Gastroesophageal sphincter (tissue), 4 donors: ENCODE results near the gene MCM3AP. TPM values are rescaled to one million over a fixed set of nuclear protein-coding genes. Genes with fewer than 3 reads are reported as not detected.

Experiments
- ATAC-seq: fragments of 150-250 bp; one replicate; pipeline ENCODE4 v1.9.1; 2016; ENCODE audit warnings: mild to moderate bottlenecking, moderate library complexity
- H3K27ac ChIP-seq, 4 donors: fragments of 200-600 bp; sonication (generic) in 3 of 4; 1 replicate in 3 of 4; 2 replicates in 1 of 4; pipeline ENCODE4 v1.5.1; 2016 to 2019
- H3K27me3 ChIP-seq: fragments of 200-600 bp; sonication (generic); one replicate; pipeline ENCODE4 v1.5.1; 2019
- H3K36me3 ChIP-seq, 2 donors: fragments of 200-600 bp; sonication (generic); one replicate each; pipeline ENCODE4 v1.5.1; 2019; ENCODE audit warnings: control low read depth in 1 of 2
- H3K4me1 ChIP-seq, 3 donors: fragments of 200-600 bp; sonication (generic); 1 replicate in 2 of 3; 2 replicates in 1 of 3; pipeline ENCODE4 v1.5.1; 2016 to 2019; ENCODE audit warnings: control low read depth in 2 of 3
- H3K4me3 ChIP-seq, 2 donors: fragments of 200-600 bp; sonication (generic); one replicate each; pipeline ENCODE4 v1.5.1; 2019; ENCODE audit warnings: mild to moderate bottlenecking in 1 of 2, moderate library complexity in 1 of 2
- H3K9me3 ChIP-seq, 3 donors: fragments of 200-600 bp; sonication (generic); one replicate each; pipeline ENCODE4 v1.5.1; 2017 to 2019; ENCODE audit warnings: control low read depth in 2 of 3
- EP300 ChIP-seq: sonication (generic); formaldehyde crosslinking; IDR thresholded peaks from one replicate; pipeline ENCODE4 v1.6.1; 2017; ENCODE audit warnings: antibody characterized with exemption, mild to moderate bottlenecking
- POLR2A ChIP-seq, 2 donors: fragments of 450-650 bp; IDR thresholded peaks; one replicate each; pipeline ENCODE4 v1.6.1; 2017; ENCODE audit warnings: antibody characterized with exemption in 2 of 2, mild to moderate bottlenecking in 2 of 2, moderate library complexity in 1 of 2
- POLR2AphosphoS5 ChIP-seq: sonication (generic); formaldehyde crosslinking; IDR thresholded peaks from one replicate; pipeline ENCODE4 v1.6.1; 2017; ENCODE audit warnings: antibody characterized with exemption
- WGBS, 2 donors: methylation state at CpG; one replicate each; pipeline ENCODE4 v1.1.5; 2018; ENCODE audit warnings: low coverage in 1 of 2; 5-methylcytosine and 5-hydroxymethylcytosine counted together
- total RNA-seq, 4 donors: library from RNA; depleted of rRNA; stranded (reverse); fragments of >200 nt; gene quantifications; one replicate each; pipeline ENCODE4 v1.1.0, GENCODE V29; 2016
- TF ChIP-seq, protein P1 (sequence below), 4 experiments: fragments of 200-600 bp in 2 of 4; fragments of 450-650 bp in 2 of 4; sonication (generic) in 1 of 4; IDR thresholded peaks; one replicate each; pipeline ENCODE4 v1.5.1; 2017 to 2019; ENCODE audit warnings: antibody characterized with exemption in 4 of 4, mild to moderate bottlenecking in 2 of 4, moderate library complexity in 2 of 4

The MCM3AP gene
- total RNA-seq, 4 donors from 2014 or later: 61.6 to 95.4 (median 71.7) TPM

DNA sequence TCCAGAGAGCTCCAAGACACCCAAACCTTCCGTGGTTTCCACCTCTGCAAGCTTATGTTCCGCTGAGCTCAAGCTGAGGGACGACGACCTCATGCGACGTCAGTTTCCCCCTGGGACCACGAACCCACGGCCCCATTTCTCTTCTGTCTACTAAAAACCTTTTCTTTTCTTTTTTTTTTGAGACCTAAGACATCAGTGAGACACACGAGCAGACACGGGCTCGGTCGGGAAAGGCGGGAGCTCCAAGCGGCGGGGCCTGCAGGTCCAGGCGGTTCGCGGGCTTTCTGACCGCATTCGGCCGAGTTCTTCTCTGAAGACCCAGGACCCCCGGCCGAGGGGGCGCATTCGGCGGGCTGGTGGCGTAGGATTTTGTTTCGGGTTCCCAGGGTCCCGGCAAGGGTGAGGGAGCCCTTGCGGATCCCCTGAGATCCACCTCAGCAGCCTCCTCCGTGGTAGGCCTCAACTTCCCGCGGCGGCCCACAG is 37.9 kb upstream of the MCM3AP start:
- Histone ChIP-seq H3K9me3 (no peaks in the 10 kb centered on the region), H3K36me3 (peaks cover 0 to 14% of the 10 kb centered on the region in 2 donors), H3K4me1 (peaks cover 0 to 31% (median 16%) of the 10 kb centered on the region in 3 donors), H3K27ac (peak overlapping the region in 3 of 4 donors; percentile 99 to 100 (median 99)), H3K4me3 (peak overlapping the region; percentile 40 to 82), H3K27me3 (no peaks in the 10 kb centered on the region)
- no peak for ATAC-seq
- TF ChIP-seq POLR2A (IDR thresholded peaks at IDR 0.05): no peak
- TF ChIP-seq, protein P1, sequence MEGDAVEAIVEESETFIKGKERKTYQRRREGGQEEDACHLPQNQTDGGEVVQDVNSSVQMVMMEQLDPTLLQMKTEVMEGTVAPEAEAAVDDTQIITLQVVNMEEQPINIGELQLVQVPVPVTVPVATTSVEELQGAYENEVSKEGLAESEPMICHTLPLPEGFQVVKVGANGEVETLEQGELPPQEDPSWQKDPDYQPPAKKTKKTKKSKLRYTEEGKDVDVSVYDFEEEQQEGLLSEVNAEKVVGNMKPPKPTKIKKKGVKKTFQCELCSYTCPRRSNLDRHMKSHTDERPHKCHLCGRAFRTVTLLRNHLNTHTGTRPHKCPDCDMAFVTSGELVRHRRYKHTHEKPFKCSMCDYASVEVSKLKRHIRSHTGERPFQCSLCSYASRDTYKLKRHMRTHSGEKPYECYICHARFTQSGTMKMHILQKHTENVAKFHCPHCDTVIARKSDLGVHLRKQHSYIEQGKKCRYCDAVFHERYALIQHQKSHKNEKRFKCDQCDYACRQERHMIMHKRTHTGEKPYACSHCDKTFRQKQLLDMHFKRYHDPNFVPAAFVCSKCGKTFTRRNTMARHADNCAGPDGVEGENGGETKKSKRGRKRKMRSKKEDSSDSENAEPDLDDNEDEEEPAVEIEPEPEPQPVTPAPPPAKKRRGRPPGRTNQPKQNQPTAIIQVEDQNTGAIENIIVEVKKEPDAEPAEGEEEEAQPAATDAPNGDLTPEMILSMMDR (IDR thresholded peaks at IDR 0.05): no peak
- 1 to 4% methylated on average over 17 to 18 of the region's 34 CpGs for WGBS, 2 donors

DNA sequence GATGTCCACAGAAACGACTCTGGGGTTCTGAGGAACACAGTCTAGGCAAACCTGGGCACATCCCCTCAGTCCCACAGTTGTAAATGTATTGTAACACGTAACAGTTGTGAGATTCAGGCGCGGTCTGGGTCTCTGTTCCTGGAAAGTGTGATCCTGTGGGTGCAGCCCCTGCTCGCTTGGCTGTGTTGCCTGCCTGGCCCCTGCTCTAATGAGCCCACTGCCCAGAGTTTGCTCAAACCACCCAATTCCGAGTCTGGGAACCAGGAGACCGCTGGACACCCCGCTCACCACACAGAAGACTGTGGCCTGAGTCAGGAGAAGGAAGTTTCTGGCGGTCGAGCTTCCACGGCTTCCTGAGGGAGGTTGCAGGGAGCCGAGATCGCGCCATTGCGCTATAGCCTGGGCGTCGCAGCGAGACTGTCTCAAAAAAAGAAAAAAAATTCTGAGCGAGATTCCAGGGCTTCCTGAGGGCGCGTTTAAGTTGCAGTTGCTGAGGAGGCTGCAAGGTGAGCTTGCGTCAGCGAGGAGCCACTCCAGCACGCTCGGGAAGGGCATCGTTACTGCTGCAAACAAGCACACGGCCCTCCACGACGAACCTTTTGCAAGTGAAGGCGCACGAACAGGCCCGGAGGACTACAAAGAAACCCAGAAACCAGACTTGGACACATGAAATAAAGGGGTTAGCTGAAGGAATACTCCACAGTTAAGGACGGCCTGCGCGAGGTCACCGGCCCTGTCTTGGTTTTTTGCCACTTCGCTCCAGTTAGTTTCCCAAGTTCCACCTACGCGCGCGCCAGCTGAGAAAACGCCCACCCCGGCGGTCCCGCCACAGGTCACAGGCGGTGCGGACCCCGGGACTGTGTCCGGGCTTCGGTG is 37.2 kb upstream of the MCM3AP start:
- no peak for TF ChIP-seq EP300
- TF ChIP-seq POLR2A (IDR thresholded peaks at IDR 0.05): no peak
- TF ChIP-seq, protein P1 (IDR thresholded peaks at IDR 0.05): no peak
- TF ChIP-seq POLR2AphosphoS5: no peak
- peak overlapping the region in 1 of 4 donors; percentile 99 for H3K27ac ChIP-seq
- peaks cover 0 to 7% of the 10 kb centered on the region in 2 donors for H3K36me3 ChIP-seq
- no peak for ATAC-seq
- H3K9me3 ChIP-seq: no peaks in the 10 kb centered on the region
- WGBS, 2 donors: 2 to 6% methylated on average over 19 to 29 of the region's 50 CpGs
- peak overlapping the region; percentile 40 to 82 for H3K4me3 ChIP-seq
- peaks cover 0 to 31% (median 16%) of the 10 kb centered on the region in 3 donors for H3K4me1 ChIP-seq
- H3K27me3 ChIP-seq: no peaks in the 10 kb centered on the region

DNA sequence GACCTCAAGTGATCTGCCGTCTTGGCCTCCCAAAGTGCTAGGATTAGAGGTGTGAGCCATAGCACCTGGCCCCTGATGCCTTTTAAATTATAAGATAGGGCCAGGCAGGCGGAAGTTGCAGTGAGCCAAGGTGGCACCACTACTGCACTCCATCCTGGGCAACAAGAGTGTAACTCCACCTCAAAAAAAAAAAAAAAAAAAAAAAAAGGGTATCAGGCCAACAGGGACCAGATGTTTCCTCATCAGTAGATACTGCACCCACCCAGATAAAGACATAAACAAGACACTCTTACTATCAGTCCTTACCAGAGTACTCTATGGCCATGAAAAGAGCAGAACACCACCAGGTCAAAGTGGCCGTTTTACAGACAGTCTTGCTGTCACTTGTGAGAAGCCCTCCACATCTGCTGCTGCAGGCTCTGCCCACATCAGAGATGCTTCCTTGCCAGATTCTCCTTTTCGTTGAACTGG is 35.0 kb upstream of the MCM3AP start:
- Histone ChIP-seq H3K27ac (no peak overlapping the region), H3K4me3 (no peak overlapping the region), H3K36me3 (no peaks in the 10 kb centered on the region), H3K9me3 (no peaks in the 10 kb centered on the region), H3K4me1 (peaks cover 0 to 22% (median 12%) of the 10 kb centered on the region in 3 donors), H3K27me3 (no peaks in the 10 kb centered on the region)
- no peak for TF ChIP-seq POLR2A (IDR thresholded peaks at IDR 0.05)
- no peak for TF ChIP-seq POLR2AphosphoS5
- TF ChIP-seq EP300: no peak
- TF ChIP-seq, protein P1 (IDR thresholded peaks at IDR 0.05): no peak
- no peak for ATAC-seq
- 38 to 47% methylated on average over 2 to 3 of the region's 4 CpGs for WGBS, 2 donors

DNA sequence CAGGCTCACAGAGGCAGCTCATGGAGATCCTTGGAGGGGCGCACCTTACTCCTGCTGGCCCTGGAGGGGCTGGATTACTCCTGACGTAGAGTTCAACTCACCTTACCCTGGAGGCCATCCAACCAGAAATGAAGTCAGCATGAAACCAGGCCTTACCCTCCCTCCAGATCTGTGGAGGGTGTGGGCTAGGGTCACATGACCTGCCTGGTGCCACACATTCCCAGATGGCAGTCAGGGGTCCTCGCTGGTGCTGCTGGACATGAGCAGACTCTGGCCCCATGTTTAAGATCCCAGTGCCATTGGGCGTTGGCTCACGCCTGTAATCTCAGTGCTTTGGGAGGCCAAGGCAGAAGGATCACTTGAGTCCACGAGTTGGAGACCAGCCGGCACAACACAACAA is 33.8 kb upstream of the MCM3AP start:
- WGBS, 2 donors: no CpG with 5 or more reads among the region's 7 CpGs
- H3K27me3 ChIP-seq: no peaks in the 10 kb centered on the region
- no peak overlapping the region for H3K27ac ChIP-seq
- no peak for TF ChIP-seq POLR2A (IDR thresholded peaks at IDR 0.05)
- no peak for TF ChIP-seq POLR2AphosphoS5
- TF ChIP-seq, protein P1 (IDR thresholded peaks at IDR 0.05): no peak
- TF ChIP-seq EP300: no peak
- H3K9me3 ChIP-seq: no peaks in the 10 kb centered on the region
- H3K4me3 ChIP-seq: no peak overlapping the region
- peaks cover 0 to 3% of the 10 kb centered on the region in 2 donors for H3K36me3 ChIP-seq
- no peak for ATAC-seq
- H3K4me1 ChIP-seq: peaks cover 0 to 14% (median 11%) of the 10 kb centered on the region in 3 donors
